HepG2 (cell line): ENCODE results near the gene PIK3CD. TPM values are rescaled to one million over a fixed set of nuclear protein-coding genes. Genes with fewer than 3 reads are reported as not detected.

ENCODE experiments used
- ARID5B ChIP-seq: IDR thresholded peaks from 2 replicates; pipeline ENCODE4 v1.4.0; 2020; ENCODE audit warnings: mild to moderate bottlenecking, missing genetic modification reagents
- DMTF1 ChIP-seq: sonication (generic); formaldehyde crosslinking; IDR thresholded peaks from 2 replicates; pipeline ENCODE4 v1.4.0; 2020; ENCODE audit warnings: mild to moderate bottlenecking, missing genetic modification reagents
- HIC2 ChIP-seq: sonication (generic); formaldehyde crosslinking; IDR thresholded peaks from 2 replicates; pipeline ENCODE4 v1.9.0; 2022; ENCODE audit warnings: low read depth, missing genetic modification reagents
- MTA3 ChIP-seq: sonication (generic); formaldehyde crosslinking; IDR thresholded peaks from 2 replicates; pipeline ENCODE4 v1.4.0; 2020; ENCODE audit warnings: missing genetic modification reagents
- POLR2G ChIP-seq: fragments of 200-400 bp; formaldehyde crosslinking; IDR thresholded peaks from 2 replicates; pipeline ENCODE4 v1.6.1; 2018; ENCODE audit warnings: mild to moderate bottlenecking, low read depth, low read length, moderate library complexity
- RBM22 ChIP-seq: fragments of 200-400 bp; formaldehyde crosslinking; optimal IDR thresholded peaks from 2 replicates; pipeline ENCODE3; 2017; ENCODE audit warnings: mild to moderate bottlenecking, low read length, moderate library complexity
- SKIL ChIP-seq: sonication (generic); formaldehyde crosslinking; IDR thresholded peaks from 2 replicates; pipeline ENCODE4 v1.8.0; 2022; ENCODE audit warnings: missing genetic modification reagents, mild to moderate bottlenecking, moderate library complexity, borderline replicate concordance
- SOX5 ChIP-seq: IDR thresholded peaks from 2 replicates; pipeline ENCODE4 v1.6.1; 2016; ENCODE audit warnings: borderline replicate concordance
- ZNF121 ChIP-seq: sonication (generic); formaldehyde crosslinking; IDR thresholded peaks from 2 replicates; pipeline ENCODE4 v1.5.0; 2020; ENCODE audit warnings: mild to moderate bottlenecking, missing genetic modification reagents
- ZNF138 ChIP-seq: sonication (generic); formaldehyde crosslinking; IDR thresholded peaks from 2 replicates; pipeline ENCODE4 v1.5.0; 2020; ENCODE audit warnings: mild to moderate bottlenecking, low read depth, missing genetic modification reagents
- ZNF276 ChIP-seq: sonication (generic); formaldehyde crosslinking; IDR thresholded peaks from 2 replicates; pipeline ENCODE4 v1.4.0; 2020; ENCODE audit warnings: mild to moderate bottlenecking, low read depth, missing genetic modification reagents
- ZNF282 ChIP-seq: fragments of 450-650 bp; IDR thresholded peaks from 2 replicates; pipeline ENCODE4 v1.6.1; 2018; ENCODE audit not compliant: partially characterized antibody
- polyA plus RNA-seq, 8 experiments: library from polyadenylated mRNA; depleted of rRNA in 3 of 8; stranded (reverse) in 7 of 8; unstranded in 1 of 8; fragments of >200 nt; fragmentation: Illumina TruSeq in 4 of 8; extraction: Trizol in 4 of 8; gene quantifications; 2 replicates each; pipeline versions ENCODE4 v1.2.1 to v1.2.3, GENCODE V29; 2011 to 2016; ENCODE audit warnings: low read depth in 4 of 8, missing spikeins in 1 of 8, mixed read lengths in 1 of 8; ENCODE audit not compliant: insufficient read depth in 1 of 8
- total RNA-seq, 5 experiments: library from RNA; depleted of rRNA; stranded (reverse); fragments of >200 nt; fragmentation: Illumina TruSeq; extraction: Trizol; gene quantifications; 2 replicates each; pipeline ENCODE4 v1.2.3, GENCODE V29; 2016; ENCODE audit warnings: low read depth in 1 of 5

PIK3CD gene
- total and polyA plus RNA-seq, 2 of the 13 experiments (the other 11 are each of a cell fraction or from before 2014, with no cell fraction given): 7.1 to 10.0 TPM

DNA sequence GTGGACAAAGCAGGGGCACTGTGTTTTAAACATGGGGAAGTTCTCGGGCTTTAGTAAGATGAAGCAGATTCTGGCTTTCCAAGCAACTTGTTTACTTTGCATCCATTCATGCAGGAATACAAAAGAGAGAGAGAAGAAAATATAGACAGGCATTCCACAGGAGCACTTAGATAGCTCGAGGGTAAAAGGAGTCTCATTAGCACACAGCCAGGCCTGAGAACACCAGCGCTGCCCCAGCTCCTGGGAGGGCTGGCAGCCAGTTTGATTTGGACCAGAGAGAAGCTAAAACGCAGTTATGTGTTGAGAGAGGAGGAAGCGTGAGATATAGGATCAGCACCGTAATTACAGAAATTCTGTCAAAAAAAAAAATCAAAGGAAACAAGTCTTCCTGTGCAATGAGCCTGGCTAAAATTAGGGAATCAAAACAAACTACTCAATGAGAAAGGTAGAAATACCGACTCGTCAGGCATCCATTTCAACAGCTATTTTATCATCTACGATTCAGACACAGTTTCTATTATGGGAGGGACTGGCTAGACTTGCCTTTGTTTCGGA lies 104.0 kb downstream of the PIK3CD start (continued):
- TF ChIP-seq ARID5B (CRISPR knock-in tag): no peak
- TF ChIP-seq ZNF276 (CRISPR knock-in tag): no peak
- no peak for TF ChIP-seq SKIL (CRISPR knock-in tag)
- TF ChIP-seq MTA3 (CRISPR knock-in tag): no peak
- no peak for TF ChIP-seq ZNF138 (CRISPR knock-in tag)
- no peak for TF ChIP-seq DMTF1 (CRISPR knock-in tag)
- TF ChIP-seq HIC2 (CRISPR knock-in tag): no peak
- TF ChIP-seq ZNF121 (CRISPR knock-in tag): no peak
- TF ChIP-seq ZNF282: no peak
- TF ChIP-seq SOX5 (CRISPR knock-in tag): no peak
- TF ChIP-seq RBM22: no peak
- TF ChIP-seq POLR2G: no peak
